Memory B cell (primary cell): ENCODE measurements around the gene S1PR2.
"Not testable (repeated sequence)": the region's sequence is repeated elsewhere in the genome, so short reads cannot be mapped to it uniquely, and the experiment has no call there.

Experiments used
- ATAC-seq: fragments of 150-1000 bp; cut with Tn5 transposase; 2 replicates; pipeline ENCODE4 v1.10.0; 2021; ENCODE audit warnings: low read depth, mild to moderate bottlenecking, moderate library complexity
- DNase-seq, 2 donors: peaks; one replicate each; pipeline ENCODE4 v3.0.0; 2022; ENCODE audit warnings: low spot score in 2 of 2
- H3K27ac Mint-ChIP-seq: one replicate; pipeline ENCODE4 v1.8.0; 2022; ENCODE audit warnings: mild to moderate bottlenecking, moderate library complexity, mixed read lengths
- H3K27me3 Mint-ChIP-seq: one replicate; pipeline ENCODE4 v1.8.0; 2022; ENCODE audit warnings: mixed read lengths
- H3K36me3 Mint-ChIP-seq: one replicate; pipeline ENCODE4 v1.8.0; 2022; ENCODE audit warnings: mild to moderate bottlenecking, mixed read lengths
- H3K4me1 Mint-ChIP-seq: one replicate; pipeline ENCODE4 v1.8.0; 2022; ENCODE audit warnings: mixed read lengths
- H3K4me3 Mint-ChIP-seq: one replicate; pipeline ENCODE4 v1.8.0; 2022; ENCODE audit warnings: mild to moderate bottlenecking, moderate library complexity, mixed read lengths
- H3K9me3 Mint-ChIP-seq: one replicate; pipeline ENCODE4 v1.8.0; 2022; ENCODE audit warnings: mixed read lengths

Gene S1PR2

DNA sequence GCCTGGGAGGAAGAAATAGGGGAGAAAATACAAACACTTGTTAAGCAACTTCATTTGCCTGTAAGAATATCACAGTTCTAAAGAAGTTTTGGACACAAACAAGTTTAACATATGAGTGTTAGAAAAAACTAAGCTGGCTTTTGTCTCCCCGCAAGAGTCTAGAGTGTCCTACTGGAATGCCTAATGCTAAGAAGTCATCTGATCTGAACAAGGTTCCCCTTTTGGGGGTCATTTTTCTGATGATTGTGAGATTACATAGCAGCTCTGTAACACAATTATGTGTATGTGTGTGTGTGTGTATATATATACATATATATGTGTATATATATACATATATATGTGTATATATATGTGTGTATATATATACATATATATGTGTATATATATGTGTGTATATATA lies 49.1 kb downstream of the S1PR2 start:
- ATAC-seq (no peak), DNase-seq (no peak)
- Mint-ChIP-seq H3K36me3 (peaks cover 19% of the 10 kb centered on the region), H3K4me1 (peaks cover 10% of the 10 kb centered on the region), H3K27ac (no peak overlapping the region), H3K27me3 (no peaks in the 10 kb centered on the region), H3K9me3 (no peaks in the 10 kb centered on the region), H3K4me3 (no peak overlapping the region)

GRCh38 chr19:10180459-10180858 lies 50.7 kb downstream of the S1PR2 start:
- no peak for DNase-seq
- no peaks in the 10 kb centered on the region for H3K27me3 Mint-ChIP-seq
- H3K9me3 Mint-ChIP-seq: no peaks in the 10 kb centered on the region
- no peak for ATAC-seq
- H3K36me3 Mint-ChIP-seq: peaks cover 23% of the 10 kb centered on the region
- H3K27ac Mint-ChIP-seq: no peak overlapping the region
- no peak overlapping the region for H3K4me3 Mint-ChIP-seq
- H3K4me1 Mint-ChIP-seq: peaks cover 6% of the 10 kb centered on the region

DNA sequence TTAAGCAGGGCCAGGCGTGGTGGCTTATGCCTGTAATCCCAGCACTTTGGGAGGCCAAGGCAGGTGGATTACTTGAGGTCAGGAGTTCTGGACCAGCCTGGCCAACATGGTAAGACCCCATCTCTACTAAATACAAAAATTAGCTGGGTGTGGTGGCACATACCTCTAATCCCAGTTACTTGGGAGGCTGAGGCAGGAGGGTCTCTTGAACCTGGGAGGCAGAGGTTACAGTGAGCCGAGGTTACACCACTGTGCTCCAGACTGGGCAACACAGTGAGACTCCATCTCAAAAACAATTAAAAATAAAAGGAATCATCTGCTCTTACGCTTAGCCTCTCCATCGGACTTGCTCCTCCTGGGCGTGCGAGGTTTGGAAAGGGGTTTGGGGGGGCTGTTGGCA lies 51.1 kb downstream of the S1PR2 start:
- not testable (repeated sequence) for H3K27me3 Mint-ChIP-seq, DNase-seq, H3K4me3 Mint-ChIP-seq, H3K27ac Mint-ChIP-seq, H3K9me3 Mint-ChIP-seq, H3K4me1 Mint-ChIP-seq, ATAC-seq
- H3K36me3 Mint-ChIP-seq: peaks cover 24% of the 10 kb centered on the region

DNA sequence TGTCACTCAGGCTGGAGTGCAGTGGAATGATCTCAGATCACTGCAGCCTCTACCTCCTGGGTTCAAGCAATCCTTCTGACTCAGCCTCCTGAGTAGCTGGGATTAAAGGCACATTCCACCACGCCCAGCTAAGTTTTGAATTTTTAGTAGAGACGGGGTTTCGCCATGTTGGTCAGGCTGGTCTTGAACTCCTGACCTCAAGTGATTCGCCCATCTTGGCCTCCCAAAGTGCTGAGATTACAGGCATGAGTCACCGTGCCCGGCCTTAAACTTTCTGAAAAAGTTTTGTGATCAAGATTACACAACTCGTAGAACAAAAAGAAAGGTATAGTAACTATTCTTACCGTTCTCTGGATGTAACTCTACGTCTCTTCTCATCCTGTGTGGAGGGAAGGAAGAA lies 57.6 kb downstream of the S1PR2 start:
- no peaks in the 10 kb centered on the region for H3K27me3 Mint-ChIP-seq
- H3K36me3 Mint-ChIP-seq: peaks cover 21% of the 10 kb centered on the region
- H3K9me3 Mint-ChIP-seq: no peaks in the 10 kb centered on the region
- ATAC-seq (no peak), DNase-seq (no peak)
- no peak overlapping the region for H3K27ac Mint-ChIP-seq
- H3K4me1 Mint-ChIP-seq: no peaks in the 10 kb centered on the region
- H3K4me3 Mint-ChIP-seq: no peak overlapping the region
